GM12878 (cell line): ENCODE results near the gene POLE2.

Source experiments
- BHLHE40 ChIP-seq, 2 experiments: fragments of 450-650 bp in 1 of 2; IDR thresholded peaks; 2 replicates each; pipeline ENCODE4 v1.6.1; 2011 to 2017; ENCODE audit warnings: low read depth in 2 of 2, borderline replicate concordance in 1 of 2, improper control_type of control experiment in 1 of 2, low read length in 1 of 2, mild to moderate bottlenecking in 1 of 2
- ESRRA ChIP-seq: IDR thresholded peaks from 2 replicates; pipeline ENCODE4 v1.6.1; 2012; ENCODE audit warnings: mild to moderate bottlenecking, low read length, improper control_type of control experiment
- FOXM1 ChIP-seq: IDR thresholded peaks from 2 replicates; pipeline ENCODE4 v1.6.1; 2012; ENCODE audit warnings: low read depth, mild to moderate bottlenecking, inconsistent platforms, low read length, moderate library complexity
- NR2F1 ChIP-seq: fragments of 450-650 bp; conservative IDR thresholded peaks from 2 replicates; pipeline ENCODE4 v1.6.1; 2017; ENCODE audit warnings: mild to moderate bottlenecking
- POLR2A ChIP-seq: IDR thresholded peaks from 2 replicates; pipeline ENCODE4 v1.6.1; 2011; ENCODE audit warnings: low read depth, mild to moderate bottlenecking, low read length
- RAD21 ChIP-seq: IDR thresholded peaks from 2 replicates; pipeline ENCODE4 v1.6.1; 2011; ENCODE audit warnings: mild to moderate bottlenecking, low read depth, low read length, moderate library complexity; ENCODE audit not compliant: insufficient read depth
- RCOR1 ChIP-seq: conservative IDR thresholded peaks from 2 replicates; pipeline ENCODE4 v1.6.1; 2012; ENCODE audit warnings: low read depth, low read length, improper control_type of control experiment
- RELA ChIP-seq: fragments of 450-650 bp; IDR thresholded peaks from 2 replicates; pipeline ENCODE4 v1.8.0; 2014; ENCODE audit warnings: borderline replicate concordance; ENCODE audit not compliant: partially characterized antibody
- SMARCA5 ChIP-seq: fragments of 450-650 bp; IDR thresholded peaks from 2 replicates; pipeline ENCODE4 v1.6.1; 2017; ENCODE audit warnings: mild to moderate bottlenecking
- TBL1XR1 ChIP-seq: IDR thresholded peaks from 2 replicates; pipeline ENCODE4 v1.6.1; 2012; ENCODE audit warnings: low read depth, low read length, improper control_type of control experiment
- TF ChIP-seq, protein P1 (sequence below), 3 experiments: IDR thresholded peaks in 2 of 3; conservative IDR thresholded peaks in 1 of 3; 2 replicates each; pipeline ENCODE4 v1.5.1; 2011; ENCODE audit warnings: low read depth in 3 of 3, low read length in 3 of 3, mild to moderate bottlenecking in 3 of 3, control low read depth in 2 of 3, moderate library complexity in 2 of 3, inconsistent platforms in 1 of 3, mixed read lengths in 1 of 3; ENCODE audit not compliant: control insufficient read depth in 2 of 3, insufficient read depth in 1 of 3; ENCODE audit errors: extremely low read depth in 1 of 3

DNA sequence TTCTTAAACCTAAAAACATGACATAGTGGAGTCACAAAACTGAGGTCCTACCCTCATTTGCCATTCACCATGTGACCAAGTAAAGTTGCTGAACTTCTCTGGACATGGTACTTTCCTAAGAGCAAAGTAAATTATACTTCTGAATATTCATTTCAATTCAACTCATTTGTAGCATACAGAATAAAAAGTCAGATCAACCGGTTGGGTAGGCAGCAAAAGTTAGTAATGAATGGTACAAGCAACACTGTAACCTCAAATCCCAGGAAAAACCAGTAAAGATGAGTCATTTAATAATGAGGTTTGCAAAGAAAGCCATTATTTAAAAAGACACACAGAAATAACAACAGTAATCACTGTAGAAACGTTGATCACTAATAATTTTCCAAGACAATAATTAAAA lies 8.7 kb downstream of the POLE2 start:
- TF ChIP-seq FOXM1 (no peak), RAD21 (no peak), RELA (no peak), RCOR1 (no peak), BHLHE40 (IDR thresholded peaks at IDR 0.05; ENCODE audit: borderline replicate concordance in 1 of 2, low read depth in 2 of 2, low read length in 1 of 2) (no peak), SMARCA5 (no peak), POLR2A (no peak), NR2F1 (no peak), ESRRA (no peak), TBL1XR1 (no peak)
- TF ChIP-seq, protein P1, sequence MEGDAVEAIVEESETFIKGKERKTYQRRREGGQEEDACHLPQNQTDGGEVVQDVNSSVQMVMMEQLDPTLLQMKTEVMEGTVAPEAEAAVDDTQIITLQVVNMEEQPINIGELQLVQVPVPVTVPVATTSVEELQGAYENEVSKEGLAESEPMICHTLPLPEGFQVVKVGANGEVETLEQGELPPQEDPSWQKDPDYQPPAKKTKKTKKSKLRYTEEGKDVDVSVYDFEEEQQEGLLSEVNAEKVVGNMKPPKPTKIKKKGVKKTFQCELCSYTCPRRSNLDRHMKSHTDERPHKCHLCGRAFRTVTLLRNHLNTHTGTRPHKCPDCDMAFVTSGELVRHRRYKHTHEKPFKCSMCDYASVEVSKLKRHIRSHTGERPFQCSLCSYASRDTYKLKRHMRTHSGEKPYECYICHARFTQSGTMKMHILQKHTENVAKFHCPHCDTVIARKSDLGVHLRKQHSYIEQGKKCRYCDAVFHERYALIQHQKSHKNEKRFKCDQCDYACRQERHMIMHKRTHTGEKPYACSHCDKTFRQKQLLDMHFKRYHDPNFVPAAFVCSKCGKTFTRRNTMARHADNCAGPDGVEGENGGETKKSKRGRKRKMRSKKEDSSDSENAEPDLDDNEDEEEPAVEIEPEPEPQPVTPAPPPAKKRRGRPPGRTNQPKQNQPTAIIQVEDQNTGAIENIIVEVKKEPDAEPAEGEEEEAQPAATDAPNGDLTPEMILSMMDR (IDR thresholded peaks at IDR 0.05 in 2 of 3, conservative IDR thresholded peaks at IDR 0.05 in 1 of 3; ENCODE audit: control insufficient read depth in 2 of 3, extremely low read depth in 1 of 3, insufficient read depth in 1 of 3, low read depth in 3 of 3, low read length in 3 of 3), result no peak
